LNCAP (cell line): ENCODE measurements around the gene BRPF3.

Experiments
- CTCF ChIP-seq: fragments of 450-650 bp; IDR thresholded peaks from 2 replicates; pipeline ENCODE4 v1.5.1; 2017; ENCODE audit warnings: mild to moderate bottlenecking

BRPF3 gene

GRCh38 chr6:36186199-36186598 lies 10.3 kb upstream of the BRPF3 start:
- no peak for TF ChIP-seq CTCF

GRCh38 chr6:36187446-36187845 lies 9.1 kb upstream of the BRPF3 start:
- TF ChIP-seq CTCF: no peak

- TF ChIP-seq CTCF: no peak
Measured at GRCh38 chr6:36195471-36196112, 952 bp upstream of the BRPF3 start.

- no peak for TF ChIP-seq CTCF
Measured at GRCh38 chr6:36196880-36197548, 470 bp downstream of the BRPF3 start.

GRCh38 chr6:36197739-36198221 lies 1.2 kb downstream of the BRPF3 start:
- no peak for TF ChIP-seq CTCF

- no peak for TF ChIP-seq CTCF
Measured at GRCh38 chr6:36198986-36199385, 2.4 kb downstream of the BRPF3 start.

- no peak for TF ChIP-seq CTCF
Measured at GRCh38 chr6:36200154-36200891, 3.8 kb downstream of the BRPF3 start.
